ENCODE data around the gene HOXD13.

The HOXD13 gene

DNA sequence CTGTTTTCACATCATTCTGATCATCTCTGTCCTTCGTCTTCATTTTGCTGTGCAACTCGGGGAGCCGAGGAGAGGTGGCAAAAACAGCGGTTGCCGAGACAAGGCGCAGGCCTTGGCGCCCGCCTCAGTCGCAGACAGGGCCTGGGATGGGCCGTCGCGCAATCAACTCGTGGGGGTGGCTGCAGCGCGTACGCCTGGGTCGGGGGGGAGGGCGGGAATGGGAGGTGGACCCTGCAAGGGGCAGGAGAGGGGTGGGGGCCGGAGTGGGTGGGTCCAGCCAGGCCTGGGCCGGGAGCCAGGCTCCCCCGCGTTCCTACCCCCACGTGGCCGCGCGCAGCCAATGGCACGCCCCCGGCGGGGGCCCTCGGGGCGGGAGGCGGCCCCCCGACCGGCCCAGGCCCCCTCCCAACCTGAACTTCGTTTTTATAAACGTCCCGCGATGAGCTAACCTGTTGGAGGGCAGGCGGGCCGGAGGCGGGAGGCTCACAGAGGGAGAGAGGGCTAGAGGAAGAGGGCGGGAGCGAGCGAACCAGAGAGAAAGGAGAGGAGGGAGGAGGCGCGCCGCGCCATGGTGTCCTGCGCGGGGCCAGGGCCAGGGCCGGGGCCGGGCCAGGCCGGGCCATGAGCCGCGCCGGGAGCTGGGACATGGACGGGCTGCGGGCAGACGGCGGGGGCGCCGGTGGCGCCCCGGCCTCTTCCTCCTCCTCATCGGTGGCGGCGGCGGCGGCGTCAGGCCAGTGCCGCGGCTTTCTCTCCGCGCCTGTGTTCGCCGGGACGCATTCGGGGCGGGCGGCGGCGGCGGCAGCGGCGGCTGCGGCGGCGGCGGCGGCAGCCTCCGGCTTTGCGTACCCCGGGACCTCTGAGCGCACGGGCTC, at the start of gene HOXD13:
HOXD13 (plus strand) TSS at position 452 of the 875 bp plus-strand sequence; CDS start at position 622, 170 bp downstream.
- no peak for DNase-seq (ENCODE audit: low read depth in 2 of 2)

DNA sequence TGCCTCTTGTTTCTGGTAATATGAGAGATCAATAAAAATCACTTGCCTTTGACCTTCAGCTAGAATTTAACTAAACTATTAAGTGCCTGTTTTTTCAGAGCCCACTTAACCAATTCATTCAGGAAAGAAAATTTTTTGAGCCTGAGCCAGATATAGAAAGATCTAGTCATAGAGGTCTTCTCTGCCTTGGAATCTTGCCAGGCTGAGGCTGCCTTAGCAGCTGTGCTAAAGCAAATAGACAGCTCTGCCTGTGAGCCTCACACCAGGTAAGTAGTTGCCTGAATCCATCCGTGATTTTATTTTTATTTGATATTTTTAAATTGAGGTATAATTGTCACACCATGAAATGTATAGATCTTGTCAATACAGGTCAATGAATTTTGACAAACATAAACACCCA, 36.1 kb upstream of the HOXD13 start:
- DNase-seq (ENCODE audit: low read depth in 2 of 2) = no peak

DNA sequence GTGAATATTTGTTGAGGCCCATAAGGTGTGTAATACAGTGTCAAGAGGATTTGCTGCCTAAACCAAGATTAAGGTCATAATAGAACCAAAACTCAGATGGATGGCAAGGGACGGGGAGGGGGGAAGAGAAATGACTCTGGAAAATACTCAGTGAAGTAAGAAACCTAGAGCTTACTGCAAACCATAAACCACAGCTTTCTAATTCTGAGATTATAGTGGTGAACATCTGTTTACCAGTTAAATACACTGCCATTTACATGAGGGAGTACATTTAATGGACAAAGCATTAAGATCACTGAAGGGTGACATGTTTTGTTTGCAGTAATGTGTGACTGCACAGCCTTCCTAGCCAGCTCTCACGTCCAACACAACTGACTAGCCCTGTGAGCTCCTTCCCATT, 28.6 kb upstream of the HOXD13 start:
- no peak for DNase-seq (ENCODE audit: low read depth in 2 of 2)

DNA sequence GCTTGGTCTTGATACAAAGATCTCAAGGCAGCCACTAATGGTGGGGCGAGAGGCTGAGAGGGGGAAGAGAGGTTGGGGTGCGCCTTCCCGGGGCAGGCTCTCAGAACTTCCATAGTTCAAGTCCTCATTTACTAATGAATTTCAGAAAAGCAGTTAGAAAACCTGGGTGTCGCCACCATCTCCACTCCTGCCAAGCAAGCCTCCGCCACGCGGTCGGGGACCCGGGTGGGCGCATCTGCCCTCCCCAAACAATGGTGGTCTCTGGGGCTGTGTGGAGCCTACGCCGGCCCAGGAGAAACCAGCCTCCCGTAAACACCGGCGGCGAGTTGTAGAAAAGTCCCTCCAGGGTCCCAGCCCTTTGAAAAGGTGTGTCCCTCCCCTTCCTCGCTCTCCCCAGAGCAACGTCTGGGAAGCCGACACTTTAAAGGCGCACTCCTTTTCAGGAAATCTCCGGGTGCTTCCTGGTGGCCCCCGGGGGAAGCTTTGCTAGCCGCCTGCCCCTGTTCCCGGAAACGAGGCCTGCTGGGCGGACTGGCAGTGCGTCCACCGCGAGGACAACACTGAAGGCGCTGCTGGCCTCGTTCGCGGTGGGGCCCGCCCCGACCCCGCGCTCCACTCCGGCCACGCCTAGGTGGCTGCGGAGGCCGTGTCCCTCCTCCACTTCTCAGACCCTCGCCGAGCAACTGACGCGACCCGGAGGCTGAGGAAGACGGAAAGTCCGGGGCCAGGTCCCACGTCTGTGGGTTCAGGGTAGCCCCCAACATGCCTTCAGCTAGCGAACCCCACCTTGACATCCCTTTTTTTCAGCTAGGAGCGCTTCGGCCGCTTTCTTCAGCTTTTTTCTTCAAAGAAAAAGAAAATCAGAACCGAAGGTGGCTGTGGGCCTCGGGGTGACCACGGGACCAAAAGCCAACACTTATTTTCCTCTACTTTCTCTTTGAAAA, 25.6 kb upstream of the HOXD13 start:
- DNase-seq (ENCODE audit: low read depth in 2 of 2) = no peak

DNA sequence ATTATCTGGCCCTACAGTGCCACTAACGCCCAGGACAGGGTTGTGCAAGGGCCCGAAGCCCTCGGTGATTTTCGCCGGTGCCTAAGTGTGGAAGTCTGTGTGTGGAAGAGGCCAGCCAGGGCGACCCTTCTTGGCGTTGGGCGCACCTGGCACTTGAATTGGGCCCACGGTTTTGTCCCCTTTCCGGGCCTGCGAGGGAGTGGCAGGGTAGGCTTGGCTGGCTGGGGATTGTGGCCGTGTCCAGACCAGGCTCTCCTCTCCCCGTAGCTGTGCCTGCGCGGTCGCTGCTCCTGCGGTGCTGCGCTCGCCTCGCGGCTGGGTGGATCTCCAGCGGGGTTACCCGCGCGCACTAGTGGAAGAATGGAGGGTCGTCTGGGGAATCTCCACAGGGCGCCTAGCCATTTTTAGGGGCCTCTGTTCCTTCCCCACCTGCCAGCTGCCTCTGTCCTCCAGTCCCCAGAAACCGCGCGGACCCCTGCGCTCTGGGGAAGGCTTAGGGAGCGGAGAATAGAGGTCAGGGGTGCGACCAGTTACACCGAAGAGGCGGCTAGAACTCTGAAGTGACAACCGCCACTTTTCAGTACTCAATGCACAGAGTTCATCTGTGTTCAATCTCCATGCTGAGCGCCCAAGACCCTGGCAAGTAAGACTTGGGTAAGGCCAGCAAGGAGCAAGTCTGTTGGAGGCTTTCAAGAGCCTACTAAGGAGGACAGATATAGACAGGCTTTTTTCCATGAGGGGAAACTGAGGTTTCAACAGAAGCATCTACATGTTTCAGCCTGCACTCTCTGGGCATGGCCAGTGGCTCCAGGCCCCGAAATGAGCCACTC, 24.7 kb upstream of the HOXD13 start:
- no peak for DNase-seq (ENCODE audit: low read depth in 2 of 2)

DNA sequence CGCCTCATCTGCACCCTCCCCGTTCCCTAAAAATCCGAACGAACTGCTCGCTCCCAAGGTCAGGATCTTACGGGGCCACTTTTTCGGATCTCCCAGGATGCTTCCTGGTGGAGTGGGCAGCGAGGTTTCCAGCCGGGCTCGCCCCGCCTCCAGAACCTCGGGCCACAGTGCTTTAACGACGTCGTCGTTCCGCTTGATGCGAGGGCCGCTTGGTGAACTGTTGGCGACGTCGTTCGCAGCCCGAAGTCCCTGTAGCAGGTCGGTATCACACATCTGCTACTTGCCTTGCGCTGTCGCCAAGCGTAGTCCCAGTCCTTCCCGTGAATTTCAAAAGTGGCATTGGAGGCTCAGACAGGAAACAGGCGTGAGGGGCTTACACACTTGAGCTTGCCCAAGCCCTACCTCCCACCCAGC, 24.1 kb upstream of the HOXD13 start:
- DNase-seq (ENCODE audit: low read depth in 2 of 2) = no peak

DNA sequence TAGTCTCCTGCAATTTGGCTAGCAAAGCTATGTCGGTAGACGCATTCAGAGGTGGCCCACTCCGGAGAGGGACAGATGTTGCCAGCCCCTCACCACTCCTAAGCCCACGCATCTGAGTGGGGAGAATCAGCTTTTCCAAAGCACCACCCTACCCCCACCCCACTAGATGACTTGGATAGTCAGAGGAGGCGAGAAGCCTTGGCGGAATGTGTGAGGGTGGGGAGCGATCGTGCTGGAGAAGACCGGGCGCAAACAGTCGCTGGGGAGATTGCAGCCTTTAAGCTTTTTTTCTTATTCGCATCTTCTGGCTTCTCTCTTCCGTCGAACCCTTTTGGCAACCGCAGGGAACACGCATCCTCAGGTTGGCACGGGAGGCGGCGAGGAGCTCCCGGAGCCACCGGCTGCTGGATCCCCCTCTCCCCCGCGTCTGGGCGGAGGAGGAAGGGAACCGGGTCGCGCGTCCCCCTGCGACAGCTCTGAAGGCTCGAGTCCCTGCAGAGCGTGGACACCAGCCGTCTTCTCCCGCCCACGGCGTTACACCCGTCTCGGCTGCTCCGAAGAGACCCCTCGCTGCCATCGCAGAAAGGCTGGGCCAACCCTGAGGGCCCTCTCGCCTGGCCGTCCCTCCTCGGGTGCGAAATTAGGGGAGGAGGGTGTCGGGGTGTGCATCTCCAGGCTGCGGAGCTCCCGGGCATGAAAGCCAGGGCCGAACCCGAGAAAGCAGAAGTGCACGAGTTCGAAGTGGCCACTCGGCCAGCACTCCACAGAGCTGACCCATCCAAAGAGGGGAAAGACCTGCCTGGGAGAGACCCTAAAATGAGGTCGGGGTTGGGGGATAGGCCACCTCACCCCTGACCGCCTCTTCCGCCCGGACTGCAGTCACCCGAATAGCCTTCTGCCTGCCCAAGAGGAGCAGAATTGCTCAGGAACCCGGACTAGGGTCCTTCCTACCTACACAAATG, 20.9 kb upstream of the HOXD13 start:
- no peak for DNase-seq (ENCODE audit: low read depth in 2 of 2)

DNA sequence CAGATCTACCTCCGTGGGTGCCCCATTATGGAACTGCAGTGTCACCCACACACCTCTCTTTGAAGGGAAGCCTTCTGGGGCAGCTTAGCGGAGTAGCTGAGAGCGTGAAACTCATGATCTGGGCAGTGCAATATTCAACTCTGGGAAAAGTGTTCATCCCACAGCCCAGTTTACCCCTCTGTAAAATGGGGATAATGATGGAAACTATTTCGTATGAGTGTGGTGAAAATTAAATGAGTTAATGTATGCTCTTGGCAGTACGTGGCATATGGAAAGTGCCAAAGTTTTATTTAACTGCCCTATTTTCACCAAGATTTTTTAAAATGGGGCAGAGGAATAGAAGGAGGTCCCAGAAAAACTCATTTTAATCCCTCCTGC, 20.2 kb upstream of the HOXD13 start:
- DNase-seq (ENCODE audit: low read depth in 2 of 2) = no peak

DNA sequence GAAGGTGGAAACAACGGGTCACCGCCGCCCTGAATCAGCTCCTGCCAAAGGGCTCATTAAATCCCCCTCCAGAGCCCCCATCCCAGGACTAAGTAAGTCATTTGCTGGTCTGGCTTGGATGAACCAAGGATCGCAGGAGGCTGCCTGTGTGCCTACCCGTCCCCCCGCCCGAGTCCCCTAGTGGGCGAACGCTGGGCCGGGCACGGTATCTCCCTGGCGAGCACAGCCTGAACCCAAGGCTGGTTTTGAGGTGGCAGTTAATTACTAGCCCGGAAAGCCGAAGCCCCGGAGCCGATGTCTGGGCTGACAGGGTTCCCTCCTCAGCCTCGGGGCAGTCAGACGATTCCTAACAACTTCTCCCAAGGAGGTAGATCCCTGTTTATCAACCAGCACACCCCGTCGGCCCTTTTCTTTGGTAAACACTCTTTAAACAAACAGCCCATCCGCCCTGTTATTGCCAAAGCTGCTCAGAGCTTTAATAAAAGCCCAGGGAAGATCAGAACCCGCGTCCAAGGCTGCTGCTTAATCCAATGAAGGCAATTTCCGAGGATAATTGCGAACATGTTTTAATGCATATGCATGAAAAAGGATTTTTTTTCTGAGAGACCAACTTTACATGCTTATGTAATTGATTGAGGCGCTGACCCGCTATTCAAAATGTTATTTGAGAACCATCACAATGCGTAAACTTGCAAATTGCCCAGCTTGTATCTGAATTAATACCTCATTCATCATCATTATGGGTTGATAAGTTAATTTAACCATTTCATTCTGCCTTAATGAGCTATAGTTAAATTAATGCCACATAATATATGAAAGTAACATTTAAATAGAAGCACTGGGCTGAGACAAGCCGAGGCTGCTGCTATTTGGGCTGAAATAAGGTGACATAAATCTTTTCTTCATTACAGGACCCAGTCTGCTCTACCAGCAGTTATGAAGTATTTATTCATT, 19.3 kb upstream of the HOXD13 start:
- no peak for DNase-seq (ENCODE audit: low read depth in 2 of 2)

DNA sequence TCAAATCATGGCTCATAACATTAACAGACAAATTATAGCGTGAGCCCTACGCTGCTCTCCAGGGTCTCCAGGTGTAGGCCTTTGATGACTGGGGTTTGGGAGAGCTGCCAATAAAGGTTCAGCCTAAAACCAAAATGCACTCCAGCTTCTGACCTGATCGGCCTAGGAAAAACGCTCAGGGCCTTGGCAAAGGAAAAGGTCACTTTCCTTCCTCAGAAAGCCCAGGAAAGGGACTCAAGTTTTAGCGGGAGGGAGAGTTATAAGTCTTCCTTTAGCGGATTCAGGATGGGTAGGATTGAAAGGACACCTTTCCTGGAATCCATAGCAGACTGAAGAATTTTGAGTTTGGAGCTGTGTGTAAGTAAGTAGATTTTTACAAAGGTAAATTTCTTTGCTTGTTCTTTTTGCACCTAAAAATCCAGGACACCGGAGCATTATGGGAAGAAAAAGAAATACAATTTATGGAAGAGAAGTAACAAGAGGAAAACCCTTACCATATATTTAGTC, 17.5 kb upstream of the HOXD13 start:
- no peak for DNase-seq (ENCODE audit: low read depth in 2 of 2)

DNA sequence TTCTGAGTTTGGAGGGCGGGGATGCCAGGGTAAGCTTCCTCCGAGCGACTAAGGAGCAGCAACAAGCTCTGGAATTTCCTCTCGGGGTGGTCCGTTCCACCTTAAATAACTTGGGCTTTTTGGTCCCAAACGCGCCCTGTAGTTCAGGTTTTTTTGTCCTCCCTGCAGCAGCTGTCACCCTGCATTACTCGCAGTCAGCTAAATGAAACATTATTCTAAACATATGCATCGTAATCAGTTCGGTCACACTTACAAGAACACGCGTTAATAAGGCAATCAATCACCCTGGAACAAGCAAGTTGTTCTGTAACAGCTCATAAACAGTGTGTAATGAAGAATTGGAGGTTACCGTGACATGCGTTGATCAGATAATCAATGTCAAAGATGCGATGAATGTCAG, 17.0 kb upstream of the HOXD13 start:
- no peak for DNase-seq (ENCODE audit: low read depth in 2 of 2)

DNA sequence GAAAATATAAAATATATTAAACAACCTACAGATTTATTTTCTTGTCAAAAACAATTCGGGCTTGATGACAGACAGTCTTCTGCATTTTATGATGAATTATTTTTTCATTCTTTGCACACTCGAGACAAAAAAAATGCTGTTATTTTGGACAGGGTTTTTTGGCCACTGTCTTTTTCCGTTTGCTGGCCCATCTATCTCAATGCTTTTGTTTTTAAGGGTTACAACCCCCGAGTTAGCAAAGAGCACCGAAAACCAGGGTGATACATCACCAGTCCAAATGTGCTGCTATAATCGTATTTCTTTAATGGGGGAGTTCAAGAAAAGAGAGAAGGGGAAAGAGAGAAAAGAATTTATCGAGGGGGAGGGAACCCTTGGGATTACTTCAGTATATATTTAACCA, 16.5 kb upstream of the HOXD13 start:
- no peak for DNase-seq (ENCODE audit: low read depth in 2 of 2)

DNA sequence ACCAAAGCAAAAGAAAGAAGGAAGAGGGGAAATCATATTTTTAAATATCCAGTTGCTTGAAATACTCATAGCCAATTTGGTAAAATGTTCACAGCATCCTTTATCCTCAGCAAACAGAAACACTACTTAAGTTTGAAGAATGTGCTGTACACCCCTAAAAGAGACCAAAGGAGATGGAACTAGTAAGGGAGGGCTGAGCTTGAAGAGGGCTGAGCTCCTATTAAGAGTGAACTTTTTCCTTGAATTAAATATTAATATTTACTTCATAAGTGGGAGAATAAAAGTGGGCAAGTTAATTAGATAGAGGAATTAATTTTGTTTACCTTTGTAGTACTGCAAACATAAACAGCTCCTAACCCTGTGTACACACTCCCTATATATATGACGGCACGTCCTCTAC, 15.7 kb upstream of the HOXD13 start:
- no peak for DNase-seq (ENCODE audit: low read depth in 2 of 2)

DNA sequence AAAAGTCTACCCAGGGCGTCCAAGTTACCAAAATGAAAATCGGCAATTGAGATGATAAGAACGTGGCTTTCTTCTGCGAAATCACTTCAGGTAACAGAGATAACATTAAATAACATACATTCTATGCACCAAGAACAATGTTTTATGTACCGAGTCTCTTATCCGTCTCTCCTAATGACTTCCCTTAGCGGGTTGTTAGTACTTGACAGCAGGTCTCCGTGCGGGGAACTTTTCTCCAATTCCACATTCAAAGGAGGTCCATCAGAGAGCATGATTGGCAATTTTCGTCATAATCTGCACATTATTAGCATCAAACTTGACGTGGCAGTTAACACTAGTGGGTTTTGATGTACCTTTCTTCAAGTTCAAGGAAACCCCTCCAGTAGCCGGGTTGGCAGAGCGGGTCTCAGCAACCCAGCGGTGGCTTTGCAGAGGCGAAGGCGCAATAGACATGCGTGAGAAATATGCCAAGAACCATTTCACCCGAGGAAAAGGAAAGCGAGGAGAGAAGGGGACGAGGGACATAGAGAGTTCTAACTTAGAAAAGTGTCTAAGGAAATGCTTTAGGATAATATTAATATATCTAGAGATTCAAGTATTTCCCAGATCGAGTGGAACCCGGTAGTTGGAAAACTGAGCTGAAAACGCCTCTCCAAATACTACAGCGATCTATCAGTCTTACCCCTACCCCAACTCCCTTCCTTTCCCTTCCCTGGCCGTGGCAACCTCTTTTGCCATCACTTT, 13.8 kb upstream of the HOXD13 start:
- DNase-seq (ENCODE audit: low read depth in 2 of 2) = no peak

DNA sequence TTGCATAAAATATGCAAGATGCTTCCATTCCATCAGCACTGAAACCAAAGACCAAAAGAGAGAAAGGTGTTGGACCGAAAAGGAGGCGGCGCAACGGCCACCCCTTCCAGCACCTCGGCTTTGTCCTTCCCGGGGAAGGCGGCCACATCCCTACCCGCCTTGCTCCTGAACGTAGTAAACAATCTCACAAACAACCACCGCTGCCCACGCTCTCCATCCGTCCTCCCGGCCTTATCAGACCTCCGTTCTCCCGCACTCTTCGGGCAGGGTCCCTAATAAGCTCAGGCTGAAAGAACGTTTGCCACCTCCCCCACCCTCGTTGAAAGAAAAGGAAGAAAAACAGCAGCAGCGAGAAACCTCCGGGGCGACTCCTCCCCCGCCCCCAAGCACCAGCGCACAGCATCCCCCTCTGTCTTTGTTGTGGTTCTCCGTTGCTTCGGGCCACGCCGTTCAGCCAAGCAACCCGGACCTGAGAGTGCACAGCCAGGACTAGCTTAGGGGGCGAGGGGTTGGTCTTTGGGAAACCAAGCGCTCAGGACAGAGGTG, 13.2 kb upstream of the HOXD13 start:
- DNase-seq (ENCODE audit: low read depth in 2 of 2) = no peak

DNA sequence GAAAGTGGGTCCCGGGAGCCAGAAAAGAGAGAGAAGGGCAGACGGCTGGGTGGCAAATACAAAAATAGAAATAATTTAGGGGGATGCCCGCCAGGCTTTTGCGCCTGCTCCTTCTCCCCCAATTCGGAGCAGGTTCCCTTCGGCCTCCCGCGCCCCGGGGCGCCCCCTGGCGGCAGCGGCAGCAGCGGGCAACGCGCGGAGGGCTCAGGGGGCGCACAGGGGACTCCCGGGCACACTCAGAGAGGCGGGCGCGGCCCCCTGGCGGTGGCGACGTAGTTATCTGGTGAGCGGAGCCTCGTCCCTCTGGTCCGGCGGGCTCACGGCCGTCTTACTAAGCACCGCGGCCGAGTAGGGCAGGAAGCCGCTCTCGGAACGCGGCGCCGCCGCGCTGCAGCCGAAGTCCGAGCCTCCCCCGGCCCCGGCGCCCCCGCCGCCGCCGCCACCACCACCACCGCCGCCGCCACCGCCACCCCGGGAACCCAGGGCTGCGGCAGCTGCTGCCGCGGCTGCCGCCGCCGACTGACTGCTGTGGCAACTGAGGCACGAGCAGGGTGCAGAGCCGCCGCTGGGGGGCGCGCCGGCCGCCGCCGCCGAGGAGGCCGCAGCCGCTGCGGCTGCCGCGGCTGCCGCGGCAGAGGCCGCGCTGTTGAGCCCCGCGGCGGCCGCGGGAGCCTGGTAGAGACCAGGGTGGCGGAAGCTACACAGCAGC, 12.5 kb upstream of the HOXD13 start:
- DNase-seq (ENCODE audit: low read depth in 2 of 2) = no peak

DNA sequence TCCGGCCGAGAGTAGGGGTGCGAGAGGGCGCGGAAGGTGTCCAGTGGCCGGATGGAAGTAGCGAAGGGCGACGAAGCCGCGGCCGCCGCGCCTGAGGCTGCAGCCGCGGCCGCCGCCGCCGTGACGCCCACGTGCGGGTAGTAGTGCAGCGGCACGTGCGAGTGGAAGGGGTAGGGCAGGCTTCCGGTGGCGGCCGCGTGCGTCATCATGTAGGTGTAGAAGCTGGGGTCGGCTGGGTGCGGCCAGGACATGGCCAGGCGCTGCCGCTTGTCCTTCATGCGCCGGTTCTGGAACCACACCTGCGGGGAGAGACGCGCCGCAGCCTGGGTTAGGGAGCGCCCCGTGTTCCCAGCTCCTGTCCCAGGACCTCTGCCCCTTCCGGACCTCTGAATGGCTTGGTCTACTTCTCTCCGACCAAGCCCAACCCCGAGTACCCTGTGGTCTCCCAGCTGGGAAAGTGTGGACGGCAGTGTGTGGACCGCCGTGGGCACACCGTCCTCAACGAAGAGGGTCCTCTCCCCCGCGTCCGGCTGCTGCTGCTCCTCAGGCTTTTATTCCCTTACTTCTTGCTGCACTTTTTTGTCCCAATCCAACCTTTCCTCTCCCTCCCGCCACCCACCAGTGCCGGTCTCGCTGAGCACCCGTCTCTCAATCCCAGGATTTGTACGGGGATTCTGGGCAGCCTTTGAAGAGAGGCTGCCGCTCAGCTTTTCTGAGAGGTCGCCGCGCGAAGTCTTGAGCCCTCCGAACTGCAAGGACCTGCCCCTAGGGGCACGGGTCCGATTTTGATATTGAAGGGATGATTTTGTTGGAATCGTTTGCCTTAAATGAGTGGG, 11.8 kb upstream of the HOXD13 start:
- DNase-seq (ENCODE audit: low read depth in 2 of 2) = no peak
